Measurements from ENCODE around the gene SLC35D1. TPM values are rescaled to one million over a fixed set of nuclear protein-coding genes. Genes with fewer than 3 reads are reported as not detected.

SLC35D1 gene
- total and polyA plus RNA-seq, 8 donors: 1.9 to 7.7 (median 4.5) TPM

DNA sequence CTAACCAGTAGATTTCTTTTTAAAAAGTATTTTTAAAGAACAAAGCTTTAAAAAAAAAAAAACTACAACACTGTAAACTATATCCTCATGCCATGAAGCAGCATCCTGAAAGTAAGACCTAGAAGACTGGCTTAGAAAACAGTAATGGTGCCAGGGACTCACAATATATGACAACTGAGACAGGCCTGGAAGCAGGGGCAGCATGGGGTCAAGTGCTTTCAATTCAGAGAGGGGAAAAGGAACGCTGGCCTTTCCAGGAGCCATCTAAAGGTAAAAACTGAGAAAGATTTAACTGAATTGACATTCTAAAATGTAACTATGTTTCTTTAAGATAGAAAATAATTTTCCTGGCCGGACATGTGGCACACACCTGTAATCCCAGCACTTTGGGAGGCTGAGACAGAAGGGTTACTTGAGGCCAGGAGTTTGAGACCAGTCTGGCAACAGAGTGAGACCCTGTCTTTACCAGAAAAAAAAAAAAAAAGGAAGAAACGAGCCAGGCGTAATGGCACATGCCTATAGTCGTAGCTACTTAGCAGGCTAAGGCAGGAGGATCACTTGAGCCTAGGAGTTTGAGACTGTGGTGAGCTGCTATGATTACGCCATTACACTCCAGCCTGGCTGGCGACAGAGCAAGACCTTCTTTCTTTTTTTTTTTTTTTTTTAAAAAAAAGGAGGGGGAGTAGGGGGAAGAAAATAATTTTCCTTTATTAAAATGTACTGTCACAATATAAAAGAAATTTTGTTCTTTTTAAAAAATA is 54.1 kb downstream of the SLC35D1 start:
- Histone ChIP-seq H3K4me3 (no peak overlapping the region), H3K36me3 (no peaks in the 10 kb centered on the region), H3K4me1 (peaks cover 37 to 48% (median 40%) of the 10 kb centered on the region in 3 donors), H3K27me3 (no peaks in the 10 kb centered on the region), H3K27ac (peak overlapping the region in 3 of 4 donors; percentile 7 to 63 (median 61)), H3K9me3 (no peaks in the 10 kb centered on the region)
- TF ChIP-seq CTCF (IDR thresholded peaks at IDR 0.05): no peak
- FAIRE-seq (no peak), ATAC-seq (peak; percentile 22 to 33 (median 32)), DNase-seq (no peak)
- 54% methylated on average over 7 of the region's 7 CpGs for WGBS, 2 donors
- intact Hi-C loops (cut with DNase I): loop anchor here in 2 of 3 donors (5.0 to 10.0 kb wide), 2 partner anchors 145 to 147 kb away; no protein-coding TSS in a partner anchor

DNA sequence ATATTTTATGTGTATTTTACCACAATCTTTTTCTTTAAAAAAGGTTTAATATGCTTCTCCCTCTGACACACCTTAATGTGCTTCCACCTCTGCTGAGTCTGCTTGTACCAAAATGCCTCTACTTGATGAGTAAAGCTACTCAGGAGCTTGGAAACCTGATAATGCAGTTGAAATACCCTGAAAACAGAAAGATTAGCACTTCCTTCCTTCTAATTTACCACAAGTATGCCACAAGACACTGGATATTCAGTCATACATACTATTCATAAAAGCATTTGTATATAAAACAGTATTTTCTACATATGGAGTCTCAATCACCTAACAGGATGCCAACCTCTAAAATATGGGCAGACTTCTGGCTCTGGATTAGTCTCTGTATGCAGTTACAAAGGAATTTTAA is 55.0 kb downstream of the SLC35D1 start:
- no peaks in the 10 kb centered on the region for H3K27me3 ChIP-seq
- DNase-seq (no peak), ATAC-seq (peak in 1 of 4 donors; percentile 2), FAIRE-seq (no peak)
- peaks cover 31 to 44% (median 34%) of the 10 kb centered on the region in 3 donors for H3K4me1 ChIP-seq
- H3K27ac ChIP-seq: peak overlapping the region in 3 of 4 donors; percentile 7 to 63 (median 61)
- TF ChIP-seq CTCF (IDR thresholded peaks at IDR 0.05): no peak
- H3K9me3 ChIP-seq: no peaks in the 10 kb centered on the region
- intact Hi-C loops (cut with DNase I): loop anchor here in 2 of 3 donors (5.0 to 10.0 kb wide), 2 partner anchors 146 to 148 kb away; no protein-coding TSS in a partner anchor
- no peak overlapping the region for H3K4me3 ChIP-seq
- H3K36me3 ChIP-seq: no peaks in the 10 kb centered on the region

DNA sequence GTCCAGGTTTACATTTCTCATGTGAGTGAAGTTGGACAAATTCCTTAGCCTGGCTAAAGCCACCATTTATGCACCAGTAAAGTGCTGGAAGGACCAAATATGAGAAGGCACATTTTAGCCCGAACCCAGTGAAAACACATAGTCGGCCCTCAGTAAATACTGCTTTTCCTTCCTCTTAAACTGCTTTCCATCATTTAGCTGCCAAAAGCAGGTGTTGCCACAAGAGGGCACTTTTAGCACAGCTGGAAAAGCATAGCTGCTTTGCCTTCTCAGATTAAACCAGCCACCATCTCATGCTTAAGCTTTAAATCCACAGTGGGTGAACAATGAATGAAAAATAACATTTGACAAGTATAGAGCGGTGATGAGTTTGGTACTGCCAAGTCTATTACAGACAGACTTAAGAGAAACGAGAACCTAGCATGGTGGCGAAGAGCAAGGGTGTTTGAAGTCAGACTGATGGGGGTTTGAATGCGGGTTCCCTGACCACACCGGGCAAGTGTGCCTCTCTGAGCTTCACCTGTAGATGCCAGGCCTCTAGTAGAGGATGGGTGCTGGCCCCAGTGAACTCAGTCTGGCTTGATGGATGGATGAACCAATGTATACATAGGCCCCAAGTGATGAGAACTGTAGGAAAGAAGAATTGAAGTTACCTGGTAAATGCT is 57.8 kb downstream of the SLC35D1 start:
- no peak overlapping the region for H3K4me3 ChIP-seq
- ATAC-seq: peak; percentile 73 to 88 (median 83)
- DNase-seq: peak in 4 of 6 donors; percentile 34 to 74 (median 64)
- intact Hi-C loops (cut with DNase I): loop anchor here in 2 of 3 donors (5.0 to 10.0 kb wide), 2 partner anchors 149 to 151 kb away; no protein-coding TSS in a partner anchor
- H3K27ac ChIP-seq: no peak overlapping the region
- H3K4me1 ChIP-seq: peaks cover 17 to 25% (median 18%) of the 10 kb centered on the region in 3 donors
- FAIRE-seq: peak; percentile 9
- H3K9me3 ChIP-seq: no peaks in the 10 kb centered on the region
- 68 to 69% methylated on average over 7 of the region's 7 CpGs for WGBS, 2 donors
- TF ChIP-seq CTCF (IDR thresholded peaks at IDR 0.05): peak; percentile 19 to 62 (median 42)
- no peaks in the 10 kb centered on the region for H3K36me3 ChIP-seq
- no peaks in the 10 kb centered on the region for H3K27me3 ChIP-seq

DNA sequence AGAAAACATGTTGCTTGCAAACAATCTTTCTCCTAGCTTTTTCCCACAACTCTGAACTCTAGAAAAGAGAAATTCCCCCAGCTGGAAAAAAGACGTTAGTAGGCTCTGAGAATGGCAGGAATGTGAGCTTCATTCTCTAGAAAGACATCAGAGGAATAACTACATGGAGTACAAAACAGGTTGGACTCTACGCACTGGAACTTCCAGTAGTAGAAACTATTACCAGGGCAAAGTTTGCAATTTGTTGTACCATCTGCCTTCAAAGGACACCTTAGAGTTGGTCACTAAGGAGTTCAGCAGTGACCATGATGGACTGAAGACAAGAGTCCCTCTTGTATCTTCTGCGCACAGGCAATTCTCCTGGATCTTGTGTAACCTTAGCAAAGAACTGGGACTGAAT is 60.9 kb downstream of the SLC35D1 start:
- Histone ChIP-seq H3K4me1 (no peaks in the 10 kb centered on the region), H3K4me3 (no peak overlapping the region), H3K36me3 (peaks cover 0 to 3% (median 0%) of the 10 kb centered on the region in 3 donors), H3K9me3 (no peaks in the 10 kb centered on the region), H3K27ac (no peak overlapping the region), H3K27me3 (no peaks in the 10 kb centered on the region)
- FAIRE-seq: no peak
- no peak for TF ChIP-seq CTCF (IDR thresholded peaks at IDR 0.05)
- ATAC-seq: no peak
- no peak for DNase-seq
- intact Hi-C loops (cut with DNase I): loop anchor here in 1 of 3 donors (10.0 kb wide), 1 partner anchor 152 kb away; no protein-coding TSS in a partner anchor
- whole genome bisulfite sequencing, 2 donors: 94 to 96% methylated on average over 3 of the region's 3 CpGs
